GM18505 (cell line): Measurements from ENCODE around the gene PHF5A.
"Not testable (repeated sequence)": the region's sequence is repeated elsewhere in the genome, so short reads cannot be mapped to it uniquely, and the experiment has no call there.

ENCODE experiments used
- ATAC-seq: cut with Tn5 transposase; IDR thresholded peaks from one replicate; pipeline ENCODE4 v1.9.1; 2021; ENCODE audit not compliant: unreplicated experiment
- POLR2A ChIP-seq: IDR thresholded peaks from 4 replicates; pipeline ENCODE4 v1.6.1; 2011; ENCODE audit warnings: borderline replicate concordance; ENCODE audit not compliant: insufficient read depth, insufficient read length; ENCODE audit errors: extremely low read depth

PHF5A gene

DNA sequence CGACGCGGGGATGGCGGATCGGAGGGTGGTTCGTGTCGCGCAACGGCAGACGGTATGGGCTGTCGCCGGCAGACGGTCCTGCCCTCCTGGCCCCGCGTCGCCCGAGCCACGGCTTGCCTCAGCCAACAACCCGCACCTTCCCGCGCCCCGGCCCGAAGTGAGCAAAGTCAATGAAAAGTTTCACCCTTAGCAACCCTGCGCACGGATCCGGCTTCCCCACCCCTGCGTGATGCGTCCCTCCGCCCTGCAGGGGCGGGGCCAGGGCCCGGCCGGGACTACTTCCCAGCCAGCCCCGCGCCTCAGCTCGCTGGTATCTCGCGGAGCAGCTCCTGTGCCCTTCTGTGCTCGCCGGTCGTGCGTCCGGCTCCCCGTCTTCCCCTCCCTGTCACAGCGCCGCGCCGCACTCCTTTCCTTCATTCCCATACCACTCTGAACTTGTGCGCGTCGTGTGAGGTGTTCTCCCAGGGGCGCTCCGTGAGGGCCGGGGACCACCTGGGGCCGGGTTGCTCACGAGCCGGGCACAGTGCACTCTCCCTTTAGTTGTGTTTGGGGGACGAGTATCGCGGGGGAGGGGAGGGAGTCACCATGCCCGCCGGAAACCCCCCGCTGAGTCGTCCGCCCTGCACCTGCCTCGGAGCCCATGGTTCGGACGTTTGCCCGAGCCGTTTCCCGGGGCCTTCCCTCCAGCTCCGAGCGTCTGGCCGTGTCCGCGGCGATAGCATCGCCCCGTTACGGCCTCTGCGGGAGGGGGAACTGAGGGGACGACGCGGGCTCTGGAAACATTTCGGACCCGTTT is 21.7 kb downstream of the PHF5A start, which contains the start of gene TOB2:
Gene TOB2, minus strand, starts transcription at position 163 of the 796 bp plus-strand sequence. CDS start 9,456 bp downstream, outside the sequence.
- ATAC-seq, result peak; percentile 43
- TF ChIP-seq POLR2A, result peak; percentile 99

- no peak for TF ChIP-seq POLR2A
- no peak for ATAC-seq
These were observed 22.4 kb downstream of the PHF5A start for GRCh38 chr22:41446057-41446501.

DNA sequence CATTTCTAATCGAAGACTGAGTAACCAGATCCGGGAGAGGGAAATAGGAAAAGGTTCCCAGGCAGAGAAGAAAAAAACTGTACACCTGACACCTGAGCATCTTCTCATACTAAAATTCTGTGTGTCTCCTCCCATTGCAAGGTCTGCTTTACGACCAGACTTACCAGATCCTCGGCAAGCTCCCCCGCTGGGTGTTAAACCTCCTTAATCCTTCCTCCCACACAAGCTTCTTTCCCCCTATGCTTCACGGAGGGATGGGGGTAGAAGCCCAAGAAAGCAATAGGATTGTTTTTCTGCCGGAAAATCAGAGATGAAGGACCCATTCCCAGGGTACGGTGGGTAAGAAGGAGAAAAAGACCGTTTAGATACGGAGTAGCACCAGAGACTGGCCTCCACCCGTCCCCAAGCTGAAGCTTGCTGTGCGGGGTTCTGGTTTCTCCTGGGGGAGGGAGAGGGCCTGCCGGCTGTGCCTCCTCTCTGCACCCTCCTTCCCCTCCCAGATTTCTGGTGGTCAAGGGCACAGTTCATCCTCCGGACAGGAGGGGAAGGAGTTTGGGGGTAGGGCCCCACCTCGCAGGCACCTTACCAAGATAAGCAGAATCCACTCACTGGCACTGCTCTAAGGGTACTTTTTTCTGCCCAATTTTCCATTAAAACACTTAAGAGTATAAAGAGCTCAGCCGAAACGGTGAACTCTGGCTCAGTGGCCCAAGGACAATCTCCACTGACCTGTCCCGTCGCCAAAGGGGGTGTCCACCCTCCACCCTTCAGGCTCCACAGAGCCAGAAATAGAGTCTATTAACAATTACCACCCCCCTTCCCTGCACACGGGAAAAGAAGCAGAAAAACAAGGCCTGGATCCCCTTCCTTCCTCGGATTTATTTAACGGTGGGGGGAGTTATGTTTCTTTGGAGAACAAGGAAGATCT is 23.1 kb downstream of the PHF5A start:
- ATAC-seq, result no peak
- no peak for TF ChIP-seq POLR2A

- no peak for TF ChIP-seq POLR2A
- peak; percentile 40 for ATAC-seq
These were observed 23.9 kb downstream of the PHF5A start for GRCh38 chr22:41444360-41445128.

GRCh38 chr22:41442240-41442792 is 26.2 kb downstream of the PHF5A start:
- TF ChIP-seq POLR2A, result no peak
- ATAC-seq, result no peak

DNA sequence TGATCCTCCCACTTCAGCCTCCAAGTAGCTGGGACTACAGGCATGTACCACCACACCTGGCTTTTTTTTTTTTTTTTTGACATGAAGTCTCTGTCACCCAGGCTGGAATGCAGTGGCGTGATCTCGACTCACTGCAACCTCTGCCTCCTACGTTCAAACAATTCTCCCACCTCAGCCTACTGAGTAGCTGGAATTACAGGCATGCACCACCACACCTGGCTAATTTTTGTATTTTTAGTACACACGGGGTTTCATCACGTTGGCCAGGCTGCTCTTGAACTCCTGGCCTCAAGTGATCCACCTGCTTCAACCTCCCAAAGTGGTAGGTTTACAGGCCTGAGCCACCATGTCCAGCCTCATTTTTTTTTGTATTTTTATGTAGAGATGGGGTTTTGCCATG is 28.0 kb downstream of the PHF5A start:
- not testable (repeated sequence) for ATAC-seq

DNA sequence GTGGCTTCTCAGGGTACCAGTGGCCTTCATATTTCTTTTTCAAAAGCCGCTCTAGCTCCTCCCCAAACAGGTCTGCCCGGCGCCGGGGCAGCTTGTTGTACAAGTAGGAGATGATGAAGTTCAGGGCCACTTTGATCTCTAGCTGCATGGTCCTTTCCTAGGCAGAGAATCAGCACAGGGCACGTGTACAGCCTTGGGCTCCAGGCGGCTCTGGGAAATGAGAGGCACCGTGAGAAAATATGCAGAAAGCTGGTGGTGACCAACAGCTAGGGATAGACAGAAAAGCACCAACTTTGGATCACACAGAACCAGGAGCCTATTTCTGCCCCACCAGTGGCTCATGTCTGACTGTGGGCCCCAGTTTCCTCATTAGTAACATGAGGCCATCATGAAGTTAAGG is 31.3 kb downstream of the PHF5A start:
- ATAC-seq, result no peak
- no peak for TF ChIP-seq POLR2A

DNA sequence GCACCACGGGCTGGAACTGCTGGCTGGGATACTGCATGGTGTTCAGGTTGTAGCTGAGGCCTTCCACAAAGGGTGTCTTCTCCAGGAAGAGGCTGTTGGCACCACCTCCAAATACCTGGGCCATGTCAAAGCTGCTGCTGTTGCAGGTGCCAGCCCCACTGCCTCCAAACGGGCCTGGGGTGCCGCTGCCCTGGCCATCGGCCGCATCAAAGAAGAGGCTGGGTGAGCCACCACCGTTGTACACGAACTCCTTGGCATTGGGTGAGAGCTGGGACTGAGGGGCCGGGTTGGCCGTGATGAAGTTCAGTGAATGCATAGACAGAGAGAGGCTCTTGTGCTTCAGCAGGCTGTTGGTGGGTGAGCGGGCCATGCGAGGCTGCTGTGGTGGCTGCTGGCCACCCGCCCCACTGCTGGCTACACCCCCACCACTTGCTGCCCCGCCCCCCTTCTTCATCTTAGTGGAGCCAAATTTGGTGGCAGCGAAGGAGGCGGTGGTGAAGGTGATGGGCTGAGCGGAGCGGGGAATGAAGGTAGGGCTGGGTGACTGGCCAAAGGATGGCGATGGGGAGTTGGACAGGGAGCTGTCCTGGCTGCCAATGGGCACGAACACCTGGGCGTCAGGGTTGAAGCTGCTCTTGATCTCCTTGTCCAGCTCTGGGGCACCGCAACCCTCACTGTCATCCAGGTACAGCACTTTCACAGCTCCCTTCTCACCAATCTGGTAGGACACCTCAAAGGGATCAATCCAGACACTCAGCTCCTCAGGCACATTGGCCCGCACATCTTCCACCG is 32.0 kb downstream of the PHF5A start:
- no peak for TF ChIP-seq POLR2A
- no peak for ATAC-seq

- TF ChIP-seq POLR2A, result no peak
- no peak for ATAC-seq
These were observed 32.9 kb downstream of the PHF5A start for GRCh38 chr22:41435560-41435959.

- ATAC-seq, result not testable (repeated sequence)
These were observed 34.0 kb downstream of the PHF5A start for GRCh38 chr22:41434361-41435003.

GRCh38 chr22:41433480-41433879 is 35.0 kb downstream of the PHF5A start:
- not testable (repeated sequence) for ATAC-seq

GRCh38 chr22:41431656-41432055 is 36.8 kb downstream of the PHF5A start:
- no peak for TF ChIP-seq POLR2A
- ATAC-seq, result no peak
